A549 (cell line): ENCODE measurements around the gene FRYL. TPM values are rescaled to one million over a fixed set of nuclear protein-coding genes. Genes with fewer than 3 reads are reported as not detected.

ENCODE experiments used
- ATAC-seq, 2 experiments: fragments of 200-7000 bp in 1 of 2; fragments of >200 bp in 1 of 2; cut with Nextera tagmentation in 1 of 2; cut with Tn5 transposase in 1 of 2; 3 replicates each; pipeline versions ENCODE4 v1.8.0 to v1.9.1; 2018 to 2020; ENCODE audit warnings: mild to moderate bottlenecking in 1 of 2, moderate library complexity in 1 of 2
- CTCF ChIA-PET: fragments of 300-600 bp; sonication (Branson Sonifier 250); formaldehyde crosslinking; extraction: SDS; loops from one replicate; lab custom pipeline; 2021; ENCODE audit warnings: antibody characterized with exemption, inconsistent platforms; lab: Yijun Ruan, JAX
- POLR2A ChIA-PET: fragments of 350-600 bp; formaldehyde crosslinking; extraction: SDS; loops from one replicate; lab custom pipeline; 2021; ENCODE audit warnings: antibody characterized with exemption, inconsistent platforms; lab: Yijun Ruan, JAX
- DNase-seq, 2 experiments: peaks; one replicate each; pipeline versions ENCODE4 v3.0.0 to v3.0.0-alpha.2; 2011 to 2016; ENCODE audit warnings: low read depth in 1 of 2, low spot score in 1 of 2
- FAIRE-seq: peaks from 2 replicates; lab custom pipeline; 2011; peaks lifted over from hg19 to GRCh38; lab: Jason Lieb, UNC
- H3K27ac ChIP-seq, 2 experiments: fragments of >200 bp; sonication (Bioruptor Twin); formaldehyde crosslinking; 3 replicates each; pipeline ENCODE4 v1.5.1; 2016 to 2017
- H3K4me1 ChIP-seq: fragments of >200 bp; sonication (Bioruptor Twin); formaldehyde crosslinking; 3 replicates; pipeline ENCODE4 v1.6.1; 2016
- H3K4me2 ChIP-seq: fragments of >200 bp; sonication (Bioruptor Twin); formaldehyde crosslinking; 3 replicates; pipeline ENCODE4 v1.6.1; 2016
- H3K4me3 ChIP-seq: fragments of >200 bp; sonication (Bioruptor Twin); formaldehyde crosslinking; 3 replicates; pipeline ENCODE4 v1.5.1; 2016
- H3K9me3 ChIP-seq: fragments of >200 bp; sonication (Bioruptor Twin); formaldehyde crosslinking; 3 replicates; pipeline ENCODE4 v1.6.1; 2016
- BHLHE40 ChIP-seq: IDR thresholded peaks from 2 replicates; pipeline ENCODE4 v1.6.1; 2012; ENCODE audit warnings: low read depth, low read length, inconsistent platforms
- CBX2 ChIP-seq: fragments of 200-600 bp; sonication (generic); IDR thresholded peaks from 2 replicates; pipeline ENCODE4 v1.6.1; 2016; ENCODE audit warnings: low read depth, mild to moderate bottlenecking, borderline replicate concordance
- CEBPB ChIP-seq, 2 experiments: fragments of >200 bp in 1 of 2; sonication (Bioruptor Twin) in 1 of 2; formaldehyde crosslinking in 1 of 2; IDR thresholded peaks; 2 replicates each; pipeline ENCODE4 v1.6.1; 2012 to 2016
- CHD2 ChIP-seq: fragments of 150-350 bp; IDR thresholded peaks from 2 replicates; pipeline ENCODE4 v1.6.1; 2014; ENCODE audit warnings: low read length; ENCODE audit not compliant: partially characterized antibody
- ESRRA ChIP-seq: fragments of 150-350 bp; IDR thresholded peaks from 2 replicates; pipeline ENCODE4 v1.6.1; 2014; ENCODE audit warnings: mild to moderate bottlenecking, low read length, borderline replicate concordance
- GATA3 ChIP-seq: IDR thresholded peaks from 2 replicates; pipeline ENCODE4 v1.6.1; 2012; ENCODE audit warnings: borderline replicate concordance
- HOXA7 ChIP-seq: fragments of 250-450 bp; sonication (Bioruptor Pico); IDR thresholded peaks from 2 replicates; pipeline ENCODE4 v1.5.0; 2020; ENCODE audit warnings: mild to moderate bottlenecking, moderate library complexity
- JUN ChIP-seq, 2 experiments: fragments of >200 bp; sonication (Bioruptor Twin); formaldehyde crosslinking; IDR thresholded peaks; 2 replicates in 1 of 2; 3 replicates in 1 of 2; pipeline ENCODE4 v1.6.1; 2016 to 2017
- KDM5A ChIP-seq: fragments of 200-600 bp; sonication (generic); IDR thresholded peaks from 2 replicates; pipeline ENCODE4 v1.6.1; 2016; ENCODE audit warnings: antibody characterized with exemption, mild to moderate bottlenecking
- MAFK ChIP-seq: fragments of 450-650 bp; IDR thresholded peaks from 2 replicates; pipeline ENCODE4 v1.6.1; 2014; ENCODE audit not compliant: partially characterized antibody
- MYC ChIP-seq: IDR thresholded peaks from 2 replicates; pipeline ENCODE4 v1.6.1; 2012; ENCODE audit warnings: mild to moderate bottlenecking, inconsistent platforms, low read length, improper control_type of control experiment, borderline replicate concordance
- NR3C1 ChIP-seq: fragments of >200 bp; sonication (Bioruptor Twin); formaldehyde crosslinking; IDR thresholded peaks from 3 replicates; pipeline ENCODE4 v1.6.1; 2017
- RARB ChIP-seq: fragments of 250-450 bp; sonication (Bioruptor Pico); IDR thresholded peaks from 2 replicates; pipeline ENCODE4 v1.8.0; 2021; ENCODE audit warnings: mild to moderate bottlenecking, moderate library complexity
- TFCP2L1 ChIP-seq: fragments of 250-450 bp; sonication (Bioruptor Pico); IDR thresholded peaks from 2 replicates; pipeline ENCODE4 v1.5.0; 2021; ENCODE audit warnings: mild to moderate bottlenecking
- ZFP36 ChIP-seq: fragments of 450-650 bp; IDR thresholded peaks from 2 replicates; pipeline ENCODE4 v1.6.1; 2014; ENCODE audit warnings: borderline replicate concordance; ENCODE audit not compliant: partially characterized antibody
- ZSCAN20 ChIP-seq: fragments of 250-450 bp; sonication (Bioruptor Pico); IDR thresholded peaks from 2 replicates; pipeline ENCODE4 v1.8.0; 2022; ENCODE audit warnings: mild to moderate bottlenecking, moderate library complexity
- WGBS: methylation state at CpG from one replicate; pipeline ENCODE4 v1.1.6; 2017; ENCODE audit errors: missing lambda C conversion rate; 5-methylcytosine and 5-hydroxymethylcytosine counted together
- polyA plus RNA-seq, 4 experiments: library from polyadenylated mRNA; depleted of rRNA in 3 of 4; stranded (reverse); fragments of >200 nt; fragmentation: RNase III in 1 of 4; extraction: RNeasy Plus Mini Kit Qiagen cat#74134 plus additional on column Dnase treatment in 1 of 4; gene quantifications; 2 replicates in 3 of 4; 3 replicates in 1 of 4; pipeline ENCODE4 v1.2.3, GENCODE V29; 2011 to 2017
- TF ChIP-seq, protein P1 (sequence below): IDR thresholded peaks from 2 replicates; pipeline ENCODE4 v1.6.1; 2012; ENCODE audit warnings: low read depth, borderline replicate concordance
- TF ChIP-seq, protein P2 (sequence below): IDR thresholded peaks from 2 replicates; pipeline ENCODE4 v1.6.1; 2012
- TF ChIP-seq, protein P3 (sequence below): fragments of >200 bp; sonication (Bioruptor Twin); formaldehyde crosslinking; IDR thresholded peaks from 3 replicates; pipeline ENCODE4 v1.5.1; 2016

FRYL gene
- polyA plus RNA-seq, 2 of the 4 experiments (the other 2 are of a cell fraction), result 7.1 to 21.1 TPM

DNA sequence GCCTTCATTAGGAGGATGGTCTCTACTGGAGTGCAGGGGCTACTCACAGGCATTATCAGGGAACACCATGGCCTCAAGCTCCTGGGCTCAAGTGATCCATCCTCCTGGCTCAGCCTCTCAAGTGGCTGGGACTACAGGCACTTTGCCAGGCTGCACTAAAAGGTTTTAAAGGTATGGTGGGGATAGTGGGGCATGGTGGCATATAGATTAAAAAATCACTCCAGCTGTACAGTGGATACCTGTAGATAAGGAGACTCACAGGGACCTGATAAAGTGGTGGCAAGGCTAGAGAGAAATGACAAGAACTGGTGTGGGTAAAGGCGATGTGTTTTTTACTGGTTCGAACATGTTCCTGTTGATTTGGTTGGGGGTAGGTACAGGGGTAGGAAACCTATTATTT is 284.1 kb downstream of the FRYL start (continued):
- TF ChIP-seq ZSCAN20 (CRISPR knock-in tag), result no peak
- TF ChIP-seq, all 56 proteins: peak for 0

- ChIA-PET CTCF (no interaction called here), POLR2A (no interaction called here)
- no peak for ATAC-seq
- DNase-seq, result no peak
- no peaks in the 10 kb centered on the region for H3K4me1 ChIP-seq
- H3K4me3 ChIP-seq, result no peak overlapping the region
- FAIRE-seq, result no peak
- WGBS, result 78% methylated on average over 4 of the region's 4 CpGs
- TF ChIP-seq RARB (CRISPR knock-in tag) (no peak), CHD2 (no peak), GATA3 (no peak), CBX2 (no peak)
- no peak overlapping the region for H3K27ac ChIP-seq
- no peak overlapping the region for H3K4me2 ChIP-seq
- H3K9me3 ChIP-seq, result no peaks in the 10 kb centered on the region
Measured at GRCh38 chr4:48493452-48494100, 286.5 kb downstream of the FRYL start.

GRCh38 chr4:48491514-48492176 is 288.4 kb downstream of the FRYL start:
- WGBS, result 93% methylated on average over 20 of the region's 23 CpGs

DNA sequence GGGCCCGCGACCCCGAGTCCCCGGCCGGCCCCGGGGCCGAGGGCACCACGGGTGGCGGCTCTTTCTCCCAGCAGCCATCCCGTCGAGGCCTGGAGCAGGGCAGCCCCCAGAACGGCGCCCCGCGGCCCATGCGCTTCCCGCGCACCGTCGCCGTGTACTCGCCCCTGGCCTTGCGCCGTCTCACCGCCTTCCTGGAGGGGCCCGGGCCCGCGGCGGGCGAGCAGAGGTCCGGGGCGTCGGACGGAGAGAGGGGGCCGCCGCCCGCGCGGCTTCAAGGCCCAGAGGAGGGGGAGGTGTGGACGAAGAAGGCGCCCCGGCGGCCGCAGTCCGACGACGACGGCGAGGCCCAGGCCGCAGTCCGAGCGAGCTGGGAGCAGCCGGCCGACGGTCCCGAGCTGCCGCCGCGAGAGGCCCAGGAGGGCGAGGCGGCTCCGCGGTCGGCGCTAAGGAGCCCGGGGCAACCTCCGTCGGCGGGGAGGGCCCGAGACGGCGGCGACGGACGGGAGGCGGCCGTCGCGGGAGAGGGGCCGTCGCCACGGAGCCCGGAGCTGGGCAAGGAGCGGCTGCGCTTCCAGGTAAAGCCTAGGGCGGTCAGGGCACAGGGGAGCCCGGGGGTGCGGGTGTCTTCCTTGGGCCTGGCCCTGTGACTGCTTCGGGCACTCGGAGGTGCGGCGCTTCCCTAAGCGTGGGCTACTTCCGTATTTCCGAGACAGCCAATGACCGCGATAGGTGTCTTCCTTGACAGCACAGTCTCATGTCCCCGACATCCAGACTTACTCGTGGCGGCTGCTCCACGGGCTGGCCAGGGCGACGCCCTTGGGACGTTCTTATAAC is 289.2 kb downstream of the FRYL start:
- Histone ChIP-seq H3K4me2 (no peak overlapping the region), H3K4me3 (no peak overlapping the region), H3K9me3 (no peaks in the 10 kb centered on the region), H3K27ac (no peak overlapping the region), H3K4me1 (no peaks in the 10 kb centered on the region)
- WGBS, result 96% methylated on average over 64 of the region's 104 CpGs
- FAIRE-seq, result no peak
- ATAC-seq, result no peak
- ChIA-PET CTCF (interaction anchor here (1.0 kb wide), 1 partner anchor 363 kb away, joined by 3 read pairs; no protein-coding TSS in a partner anchor), POLR2A (no interaction called here)
- TF ChIP-seq MAFK, result no peak
- TF ChIP-seq, protein P1, sequence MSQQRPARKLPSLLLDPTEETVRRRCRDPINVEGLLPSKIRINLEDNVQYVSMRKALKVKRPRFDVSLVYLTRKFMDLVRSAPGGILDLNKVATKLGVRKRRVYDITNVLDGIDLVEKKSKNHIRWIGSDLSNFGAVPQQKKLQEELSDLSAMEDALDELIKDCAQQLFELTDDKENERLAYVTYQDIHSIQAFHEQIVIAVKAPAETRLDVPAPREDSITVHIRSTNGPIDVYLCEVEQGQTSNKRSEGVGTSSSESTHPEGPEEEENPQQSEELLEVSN, result no peak
- no peak for TF ChIP-seq KDM5A
- TF ChIP-seq MYC, result no peak
- TF ChIP-seq HOXA7, result no peak
- TF ChIP-seq ESRRA, result no peak
- no peak for TF ChIP-seq ZSCAN20 (CRISPR knock-in tag)
- no peak for TF ChIP-seq TFCP2L1 (CRISPR knock-in tag)
- TF ChIP-seq GATA3, result no peak
- no peak for DNase-seq

More at GRCh38 chr4:48491514-48492176, 288.4 kb downstream of the FRYL start:
- Histone ChIP-seq H3K4me2 (no peak overlapping the region), H3K9me3 (no peaks in the 10 kb centered on the region), H3K4me3 (no peak overlapping the region), H3K27ac (no peak overlapping the region), H3K4me1 (no peaks in the 10 kb centered on the region)
- TF ChIP-seq CBX2 (no peak), NR3C1 (no peak), JUN (IDR thresholded peaks at IDR 0.05) (no peak), BHLHE40 (no peak), CEBPB (IDR thresholded peaks at IDR 0.05) (no peak), ZFP36 (no peak)
- TF ChIP-seq, protein P2, sequence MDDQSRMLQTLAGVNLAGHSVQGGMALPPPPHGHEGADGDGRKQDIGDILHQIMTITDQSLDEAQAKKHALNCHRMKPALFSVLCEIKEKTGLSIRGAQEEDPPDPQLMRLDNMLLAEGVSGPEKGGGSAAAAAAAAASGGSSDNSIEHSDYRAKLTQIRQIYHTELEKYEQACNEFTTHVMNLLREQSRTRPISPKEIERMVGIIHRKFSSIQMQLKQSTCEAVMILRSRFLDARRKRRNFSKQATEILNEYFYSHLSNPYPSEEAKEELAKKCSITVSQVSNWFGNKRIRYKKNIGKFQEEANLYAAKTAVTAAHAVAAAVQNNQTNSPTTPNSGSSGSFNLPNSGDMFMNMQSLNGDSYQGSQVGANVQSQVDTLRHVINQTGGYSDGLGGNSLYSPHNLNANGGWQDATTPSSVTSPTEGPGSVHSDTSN, result no peak
- TF ChIP-seq, protein P3, sequence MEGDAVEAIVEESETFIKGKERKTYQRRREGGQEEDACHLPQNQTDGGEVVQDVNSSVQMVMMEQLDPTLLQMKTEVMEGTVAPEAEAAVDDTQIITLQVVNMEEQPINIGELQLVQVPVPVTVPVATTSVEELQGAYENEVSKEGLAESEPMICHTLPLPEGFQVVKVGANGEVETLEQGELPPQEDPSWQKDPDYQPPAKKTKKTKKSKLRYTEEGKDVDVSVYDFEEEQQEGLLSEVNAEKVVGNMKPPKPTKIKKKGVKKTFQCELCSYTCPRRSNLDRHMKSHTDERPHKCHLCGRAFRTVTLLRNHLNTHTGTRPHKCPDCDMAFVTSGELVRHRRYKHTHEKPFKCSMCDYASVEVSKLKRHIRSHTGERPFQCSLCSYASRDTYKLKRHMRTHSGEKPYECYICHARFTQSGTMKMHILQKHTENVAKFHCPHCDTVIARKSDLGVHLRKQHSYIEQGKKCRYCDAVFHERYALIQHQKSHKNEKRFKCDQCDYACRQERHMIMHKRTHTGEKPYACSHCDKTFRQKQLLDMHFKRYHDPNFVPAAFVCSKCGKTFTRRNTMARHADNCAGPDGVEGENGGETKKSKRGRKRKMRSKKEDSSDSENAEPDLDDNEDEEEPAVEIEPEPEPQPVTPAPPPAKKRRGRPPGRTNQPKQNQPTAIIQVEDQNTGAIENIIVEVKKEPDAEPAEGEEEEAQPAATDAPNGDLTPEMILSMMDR, result no peak
- ChIA-PET CTCF (interaction anchor here (1.0 kb wide), 1 partner anchor 364 kb away, joined by 3 read pairs; no protein-coding TSS in a partner anchor), POLR2A (no interaction called here)
- DNase-seq (no peak), FAIRE-seq (no peak), ATAC-seq (no peak)
